ENCODE data around the gene DDX10.

DNA sequence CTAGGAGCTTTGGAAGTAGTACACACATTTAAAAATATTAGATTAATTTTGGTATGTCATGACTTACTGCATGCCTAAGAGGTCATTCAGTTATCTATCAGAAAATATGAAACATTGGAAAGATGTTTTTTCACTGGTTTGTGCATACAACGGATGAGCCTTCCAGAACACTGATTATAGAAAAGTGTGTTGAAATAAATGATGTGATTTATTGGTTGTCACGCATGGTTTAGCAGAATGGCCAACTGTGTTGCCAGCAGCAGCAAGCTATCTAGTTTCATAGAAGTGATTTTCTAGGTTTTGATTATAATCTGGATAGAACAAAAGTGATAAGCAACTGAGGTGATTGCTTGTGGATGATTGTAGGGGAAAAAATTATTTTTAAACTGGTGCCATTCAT, 53.6 kb downstream of the DDX10 start:
- no peak for TF ChIP-seq ZNF274 (IDR thresholded peaks at IDR 0.05; ENCODE audit: borderline replicate concordance, extremely low read depth, low read length)
- no peak for TF ChIP-seq POLR2AphosphoS5 (IDR thresholded peaks at IDR 0.05; ENCODE audit: low read depth, low read length)
- no peak for TF ChIP-seq EP300 (IDR thresholded peaks at IDR 0.05; ENCODE audit: borderline replicate concordance in 1 of 2, low read depth in 2 of 2, low read length in 2 of 2)
- TF ChIP-seq, protein P1, sequence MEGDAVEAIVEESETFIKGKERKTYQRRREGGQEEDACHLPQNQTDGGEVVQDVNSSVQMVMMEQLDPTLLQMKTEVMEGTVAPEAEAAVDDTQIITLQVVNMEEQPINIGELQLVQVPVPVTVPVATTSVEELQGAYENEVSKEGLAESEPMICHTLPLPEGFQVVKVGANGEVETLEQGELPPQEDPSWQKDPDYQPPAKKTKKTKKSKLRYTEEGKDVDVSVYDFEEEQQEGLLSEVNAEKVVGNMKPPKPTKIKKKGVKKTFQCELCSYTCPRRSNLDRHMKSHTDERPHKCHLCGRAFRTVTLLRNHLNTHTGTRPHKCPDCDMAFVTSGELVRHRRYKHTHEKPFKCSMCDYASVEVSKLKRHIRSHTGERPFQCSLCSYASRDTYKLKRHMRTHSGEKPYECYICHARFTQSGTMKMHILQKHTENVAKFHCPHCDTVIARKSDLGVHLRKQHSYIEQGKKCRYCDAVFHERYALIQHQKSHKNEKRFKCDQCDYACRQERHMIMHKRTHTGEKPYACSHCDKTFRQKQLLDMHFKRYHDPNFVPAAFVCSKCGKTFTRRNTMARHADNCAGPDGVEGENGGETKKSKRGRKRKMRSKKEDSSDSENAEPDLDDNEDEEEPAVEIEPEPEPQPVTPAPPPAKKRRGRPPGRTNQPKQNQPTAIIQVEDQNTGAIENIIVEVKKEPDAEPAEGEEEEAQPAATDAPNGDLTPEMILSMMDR (IDR thresholded peaks at IDR 0.05; ENCODE audit: control extremely low read depth in 1 of 3, insufficient read depth in 1 of 3, low read depth in 1 of 3, low read length in 3 of 3), result no peak
- TF ChIP-seq TAF1 (IDR thresholded peaks at IDR 0.05; ENCODE audit: low read depth, low read length), result no peak

Data from H1 (cell line).